Measurements from ENCODE around the gene NEU2.

DNA sequence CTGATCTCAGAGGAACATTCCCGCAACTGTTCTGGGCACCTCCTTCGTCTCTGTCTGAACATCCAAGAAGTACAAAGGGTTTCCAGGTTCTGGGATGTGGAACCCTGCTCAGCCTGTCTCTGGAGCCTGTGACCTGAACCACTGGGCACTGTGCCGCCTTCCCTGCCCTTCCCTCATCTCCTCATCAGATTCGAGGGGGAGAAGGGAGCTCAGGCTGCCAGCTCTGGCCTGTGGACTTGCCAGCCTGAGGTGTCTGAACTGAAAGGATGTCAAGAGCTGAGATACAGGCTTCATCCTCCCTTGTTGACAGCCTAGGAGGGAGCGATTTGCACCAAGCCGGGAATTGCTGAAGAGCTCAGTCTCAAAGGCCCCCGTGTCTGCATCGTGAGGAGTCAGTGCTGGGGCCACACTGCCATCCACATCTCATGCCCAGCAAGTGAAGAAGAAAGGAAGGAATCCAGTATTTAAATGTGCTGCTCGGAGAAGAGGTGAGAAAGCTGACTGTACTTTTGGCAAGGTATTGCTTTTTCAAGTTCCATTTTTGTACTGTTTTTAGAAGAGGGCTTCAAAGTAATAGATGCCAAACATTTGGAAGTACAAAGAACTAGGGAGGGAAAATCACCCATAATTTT, 12.6 kb downstream of the NEU2 start:
- TF ChIP-seq CTCF (IDR thresholded peaks at IDR 0.05) (no peak), POLR2A (IDR thresholded peaks at IDR 0.05) (no peak)

All from thyroid gland (tissue), 4 donors.